Keratinocyte (primary cell): ENCODE measurements around the gene CCDC178. TPM values are rescaled to one million over a fixed set of nuclear protein-coding genes. Genes with fewer than 3 reads are reported as not detected.

Experiments used
- DNase-seq: peaks from one replicate; pipeline ENCODE4 v3.0.0-alpha.2; 2011; ENCODE audit warnings: low read depth, missing footprints, low spot score
- FAIRE-seq: peaks from 2 replicates; lab custom pipeline; 2011; peaks lifted over from hg19 to GRCh38; lab: Jason Lieb, UNC
- H2AFZ ChIP-seq: 2 replicates; pipeline ENCODE4 v1.6.0; 2012; ENCODE audit warnings: low read length, control low read depth, inconsistent platforms; ENCODE audit not compliant: control insufficient read depth
- H3K27ac ChIP-seq: 2 replicates; pipeline ENCODE4 v1.5.1; 2011; ENCODE audit warnings: low read length; ENCODE audit not compliant: control insufficient read depth, insufficient read depth
- H3K27me3 ChIP-seq: 3 replicates; pipeline ENCODE4 v1.6.0; 2011; ENCODE audit warnings: low read length; ENCODE audit not compliant: control insufficient read depth, insufficient read depth; ENCODE audit errors: extremely low read depth
- H3K36me3 ChIP-seq, 2 experiments: 2 replicates in 1 of 2; 3 replicates in 1 of 2; pipeline ENCODE4 v1.5.1; 2011; ENCODE audit warnings: low read length in 2 of 2, mild to moderate bottlenecking in 1 of 2; ENCODE audit not compliant: control insufficient read depth in 2 of 2, insufficient read depth in 2 of 2; ENCODE audit errors: extremely low read depth in 1 of 2
- H3K4me1 ChIP-seq: 3 replicates; pipeline ENCODE4 v1.5.1; 2011; ENCODE audit warnings: low read length; ENCODE audit not compliant: control insufficient read depth, insufficient read depth; ENCODE audit errors: extremely low read depth
- H3K4me2 ChIP-seq: 3 replicates; pipeline ENCODE4 v1.6.0; 2011; ENCODE audit warnings: low read depth, low read length; ENCODE audit not compliant: control insufficient read depth, insufficient read depth; ENCODE audit errors: extremely low read depth
- H3K4me3 ChIP-seq, 3 experiments: fragments of 200-600 bp in 1 of 3; sonication (generic) in 1 of 3; 2 replicates in 2 of 3; 3 replicates in 1 of 3; pipeline ENCODE4 v1.5.1; 2011 to 2016; ENCODE audit warnings: low read length in 3 of 3, mild to moderate bottlenecking in 3 of 3, control low read depth in 2 of 3, inconsistent platforms in 1 of 3, low read depth in 1 of 3, mixed read lengths in 1 of 3, mixed run types in 1 of 3, moderate library complexity in 1 of 3; ENCODE audit not compliant: control insufficient read depth in 2 of 3, insufficient read depth in 2 of 3; ENCODE audit errors: extremely low read depth in 1 of 3
- H3K79me2 ChIP-seq: 2 replicates; pipeline ENCODE4 v1.6.0; 2012; ENCODE audit warnings: low read length; ENCODE audit not compliant: control insufficient read depth, insufficient read depth
- H3K9ac ChIP-seq: 3 replicates; pipeline ENCODE4 v1.6.0; 2011; ENCODE audit warnings: low read length; ENCODE audit not compliant: control insufficient read depth, insufficient read depth; ENCODE audit errors: extremely low read depth
- H3K9me1 ChIP-seq: 3 replicates; pipeline ENCODE4 v1.6.0; 2011; ENCODE audit warnings: low read length; ENCODE audit not compliant: control insufficient read depth, insufficient read depth; ENCODE audit errors: extremely low read depth
- H3K9me3 ChIP-seq: 2 replicates; pipeline ENCODE4 v1.5.1; 2012; ENCODE audit warnings: low read depth, low read length; ENCODE audit not compliant: control insufficient read depth
- H4K20me1 ChIP-seq: 3 replicates; pipeline ENCODE4 v1.6.0; 2011; ENCODE audit warnings: low read length; ENCODE audit not compliant: control insufficient read depth, insufficient read depth; ENCODE audit errors: extremely low read depth
- EZH2 ChIP-seq: IDR thresholded peaks from one replicate; pipeline ENCODE4 v1.6.1; 2012; ENCODE audit warnings: inconsistent platforms, mild to moderate bottlenecking, low read length, moderate library complexity
- dilution Hi-C: fragments of 300-500 bp; cut with MboI; formaldehyde crosslinking; loops from one replicate; pipeline ENCODE4 v1.7.0; 2020; ENCODE audit warnings: low sequenced_read_pairs; ENCODE audit not compliant: extremely low pct_ligation_motif_present
- polyA plus RNA-seq, 5 experiments: library from polyadenylated mRNA; depleted of rRNA in 3 of 5; stranded (reverse) in 3 of 5; stranded (forward) in 1 of 5; unstranded in 1 of 5; fragments of >200 nt; gene quantifications; 1 replicate in 1 of 5; 2 replicates in 3 of 5; 3 replicates in 1 of 5; pipeline versions ENCODE4 v1.2.1 to v1.2.3, GENCODE V29; 2011 to 2012; ENCODE audit warnings: missing spikeins in 2 of 5, low read depth in 1 of 5, low replicate concordance in 1 of 5
- TF ChIP-seq, protein P1 (sequence below), 3 experiments: IDR thresholded peaks in 1 of 3; conservative IDR thresholded peaks in 1 of 3; optimal IDR thresholded peaks in 1 of 3; 2 replicates in 2 of 3; 3 replicates in 1 of 3; pipeline versions ENCODE3 to v1.5.1; 2011; ENCODE audit warnings: low read length in 3 of 3, mild to moderate bottlenecking in 3 of 3, moderate library complexity in 2 of 3, control low read depth in 1 of 3, inconsistent platforms in 1 of 3; ENCODE audit not compliant: insufficient read depth in 2 of 3; ENCODE audit errors: extremely low read depth in 1 of 3

Gene CCDC178
- polyA plus RNA-seq, 1 donor (not counting 4 experiments of a cell fraction or from before 2014, with no cell fraction given) = 0.14 TPM

DNA sequence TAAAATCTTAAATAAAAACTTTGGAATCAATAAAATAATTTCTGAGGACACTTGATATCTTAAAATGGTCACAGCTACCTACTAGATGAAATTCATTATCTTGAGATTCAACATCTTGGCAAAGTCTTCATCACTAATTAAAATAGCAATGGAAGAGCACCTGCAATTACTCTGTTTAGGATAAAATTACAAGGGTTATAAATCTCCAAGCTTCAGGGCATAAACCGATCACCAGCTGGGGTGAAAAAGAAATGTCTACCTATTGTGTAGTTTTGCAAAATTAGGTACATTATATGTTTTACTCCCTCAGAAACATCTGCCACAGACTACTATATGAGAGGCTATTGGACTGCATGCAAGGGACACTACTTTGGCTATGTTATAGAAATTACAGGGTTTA is 327.1 kb downstream of the CCDC178 start:
- Histone ChIP-seq H3K4me3 (no peak overlapping the region), H2AFZ (no peak overlapping the region), H3K27ac (no peak overlapping the region), H3K9me1 (no peaks in the 10 kb centered on the region), H3K4me2 (no peak overlapping the region), H3K79me2 (no peaks in the 10 kb centered on the region), H3K9me3 (no peaks in the 10 kb centered on the region), H3K4me1 (no peaks in the 10 kb centered on the region), H4K20me1 (no peaks in the 10 kb centered on the region), H3K27me3 (no peaks in the 10 kb centered on the region), H3K9ac (no peak overlapping the region), H3K36me3 (no peaks in the 10 kb centered on the region)
- FAIRE-seq (no peak), DNase-seq (no peak)
- dilution Hi-C loops = no loop called here
- TF ChIP-seq, protein P1, sequence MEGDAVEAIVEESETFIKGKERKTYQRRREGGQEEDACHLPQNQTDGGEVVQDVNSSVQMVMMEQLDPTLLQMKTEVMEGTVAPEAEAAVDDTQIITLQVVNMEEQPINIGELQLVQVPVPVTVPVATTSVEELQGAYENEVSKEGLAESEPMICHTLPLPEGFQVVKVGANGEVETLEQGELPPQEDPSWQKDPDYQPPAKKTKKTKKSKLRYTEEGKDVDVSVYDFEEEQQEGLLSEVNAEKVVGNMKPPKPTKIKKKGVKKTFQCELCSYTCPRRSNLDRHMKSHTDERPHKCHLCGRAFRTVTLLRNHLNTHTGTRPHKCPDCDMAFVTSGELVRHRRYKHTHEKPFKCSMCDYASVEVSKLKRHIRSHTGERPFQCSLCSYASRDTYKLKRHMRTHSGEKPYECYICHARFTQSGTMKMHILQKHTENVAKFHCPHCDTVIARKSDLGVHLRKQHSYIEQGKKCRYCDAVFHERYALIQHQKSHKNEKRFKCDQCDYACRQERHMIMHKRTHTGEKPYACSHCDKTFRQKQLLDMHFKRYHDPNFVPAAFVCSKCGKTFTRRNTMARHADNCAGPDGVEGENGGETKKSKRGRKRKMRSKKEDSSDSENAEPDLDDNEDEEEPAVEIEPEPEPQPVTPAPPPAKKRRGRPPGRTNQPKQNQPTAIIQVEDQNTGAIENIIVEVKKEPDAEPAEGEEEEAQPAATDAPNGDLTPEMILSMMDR (optimal IDR thresholded peaks at IDR 0.05 in 1 of 3, IDR thresholded peaks at IDR 0.05 in 1 of 3, conservative IDR thresholded peaks at IDR 0.05 in 1 of 3; ENCODE audit: extremely low read depth in 1 of 3, insufficient read depth in 2 of 3, low read length in 3 of 3) = no peak

DNA sequence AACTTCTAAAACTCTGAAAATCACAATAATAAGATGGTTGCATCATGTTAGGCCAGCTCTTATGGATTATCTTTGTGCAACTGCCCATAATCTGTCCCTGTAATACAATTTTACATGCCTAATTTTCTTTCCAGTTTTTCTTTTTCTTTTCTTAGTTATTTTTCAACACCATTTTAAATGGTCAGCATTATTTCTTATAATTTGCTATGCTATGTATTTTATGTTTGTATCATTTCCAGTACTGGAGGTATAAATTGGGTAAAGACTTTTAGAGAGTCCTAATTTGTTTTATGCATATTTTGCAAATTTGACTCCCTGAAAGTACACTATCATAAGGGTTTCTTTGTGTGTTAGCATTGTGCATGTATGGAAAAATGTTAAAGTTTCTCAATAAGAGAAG is 333.0 kb downstream of the CCDC178 start:
- H3K4me1 ChIP-seq = no peaks in the 10 kb centered on the region
- no peaks in the 10 kb centered on the region for H3K9me3 ChIP-seq
- no peaks in the 10 kb centered on the region for H3K27me3 ChIP-seq
- TF ChIP-seq, protein P1 (optimal IDR thresholded peaks at IDR 0.05 in 1 of 3, IDR thresholded peaks at IDR 0.05 in 1 of 3, conservative IDR thresholded peaks at IDR 0.05 in 1 of 3; ENCODE audit: extremely low read depth in 1 of 3, insufficient read depth in 2 of 3, low read length in 3 of 3) = no peak
- no peak for TF ChIP-seq EZH2
- no peak overlapping the region for H3K4me3 ChIP-seq
- no peaks in the 10 kb centered on the region for H3K36me3 ChIP-seq
- FAIRE-seq = no peak
- H3K79me2 ChIP-seq = no peaks in the 10 kb centered on the region
- H4K20me1 ChIP-seq = no peaks in the 10 kb centered on the region
- H3K27ac ChIP-seq = no peak overlapping the region
- dilution Hi-C loops = no loop called here
- DNase-seq = no peak
- no peaks in the 10 kb centered on the region for H3K9me1 ChIP-seq
- H3K4me2 ChIP-seq = no peak overlapping the region
- no peak overlapping the region for H3K9ac ChIP-seq
- H2AFZ ChIP-seq = no peak overlapping the region
